Smooth muscle cell (in vitro differentiated cells): Measurements from ENCODE around the gene COA6. TPM values are rescaled to one million over a fixed set of nuclear protein-coding genes. Genes with fewer than 3 reads are reported as not detected.

Experiments
- DNase-seq: peaks from one replicate; lab custom pipeline; 2025; ENCODE audit not compliant: unreplicated experiment; lab: John Stamatoyannopoulos, UW
- H2AFZ ChIP-seq: fragments of 200-600 bp; sonication (generic); 2 replicates; pipeline ENCODE4 v1.6.0; 2016; ENCODE audit warnings: antibody characterized with exemption, low read depth, mild to moderate bottlenecking
- H3F3A ChIP-seq: fragments of 200-600 bp; sonication (generic); 2 replicates; pipeline ENCODE4 v1.6.0; 2017; ENCODE audit warnings: antibody characterized with exemption, low read depth
- H3K27ac ChIP-seq: fragments of 200-600 bp; sonication (generic); 2 replicates; pipeline ENCODE4 v1.5.1; 2016; ENCODE audit warnings: low read depth, mild to moderate bottlenecking
- H3K27me3 ChIP-seq: fragments of 200-600 bp; sonication (generic); 2 replicates; pipeline ENCODE4 v1.6.1; 2016; ENCODE audit warnings: low read depth, mild to moderate bottlenecking
- H3K36me3 ChIP-seq: fragments of 200-600 bp; sonication (generic); 2 replicates; pipeline ENCODE4 v1.5.1; 2016; ENCODE audit warnings: low read depth
- H3K4me1 ChIP-seq: fragments of 200-600 bp; sonication (generic); 2 replicates; pipeline ENCODE4 v1.5.1; 2016; ENCODE audit warnings: low read depth
- H3K4me2 ChIP-seq: fragments of 200-600 bp; sonication (generic); 2 replicates; pipeline ENCODE4 v1.6.0; 2016; ENCODE audit warnings: mild to moderate bottlenecking
- H3K4me3 ChIP-seq: fragments of 200-600 bp; sonication (generic); 2 replicates; pipeline ENCODE4 v1.5.1; 2016; ENCODE audit warnings: mild to moderate bottlenecking
- H3K79me2 ChIP-seq: fragments of 200-600 bp; sonication (generic); 2 replicates; pipeline ENCODE4 v1.6.0; 2016; ENCODE audit warnings: low read depth, mild to moderate bottlenecking
- H3K9ac ChIP-seq: fragments of 200-600 bp; sonication (generic); 2 replicates; pipeline ENCODE4 v1.6.0; 2016; ENCODE audit warnings: low read depth
- H3K9me3 ChIP-seq: fragments of 200-600 bp; sonication (generic); replicated peaks from 2 replicates; pipeline ENCODE4 v1.5.1; 2016; ENCODE audit warnings: low read depth
- H4K20me1 ChIP-seq: fragments of 200-600 bp; sonication (generic); 2 replicates; pipeline ENCODE4 v1.6.0; 2016; ENCODE audit warnings: low read depth
- CTCF ChIP-seq: fragments of 200-600 bp; sonication (generic); IDR thresholded peaks from 2 replicates; pipeline ENCODE4 v1.5.1; 2017; ENCODE audit warnings: borderline replicate concordance, mild to moderate bottlenecking, antibody characterized with exemption; ENCODE audit not compliant: insufficient read depth, poor library complexity, severe bottlenecking
- WGBS: methylation state at CpG from one replicate; pipeline ENCODE4 v1.1.7; 2016; ENCODE audit warnings: low lambda C conversion rate; 5-methylcytosine and 5-hydroxymethylcytosine counted together
- polyA plus RNA-seq: library from polyadenylated mRNA; unstranded; fragments of >200 nt; fragmentation: Nextera tagmentation; extraction: Ambion mirVana; gene quantifications from 2 replicates; pipeline ENCODE4 v1.2.1, GENCODE V29; 2016
- total RNA-seq: library from RNA; depleted of rRNA; stranded (reverse); fragments of >200 nt; gene quantifications from 2 replicates; pipeline ENCODE4 v1.2.3, GENCODE V29; 2014

The COA6 gene
- total and polyA plus RNA-seq, 2 experiments from 2014 or later: 43.5 to 56.3 TPM

- Histone ChIP-seq H3K4me3 (no peak overlapping the region), H3K9ac (no peak overlapping the region), H3K36me3 (no peaks in the 10 kb centered on the region), H2AFZ (no peak overlapping the region), H3K79me2 (no peaks in the 10 kb centered on the region), H3K4me1 (no peaks in the 10 kb centered on the region), H3K27ac (no peak overlapping the region), H3K27me3 (no peaks in the 10 kb centered on the region), H3K9me3 (no peaks in the 10 kb centered on the region), H3F3A (no peaks in the 10 kb centered on the region), H3K4me2 (no peak overlapping the region), H4K20me1 (no peaks in the 10 kb centered on the region)
- TF ChIP-seq CTCF: no peak
- 98% methylated on average over 9 of the region's 9 CpGs for WGBS
- no peak for DNase-seq
Observed at GRCh38 chr1:234413485-234413884, 40.2 kb downstream of the COA6 start.

- H4K20me1 ChIP-seq: no peaks in the 10 kb centered on the region
Observed at GRCh38 chr1:234413990-234414389, 40.7 kb downstream of the COA6 start.

GRCh38 chr1:234427950-234428646, 54.8 kb downstream of the COA6 start:
- no peak overlapping the region for H3K4me3 ChIP-seq
- 89% methylated on average over 8 of the region's 8 CpGs for WGBS

More at GRCh38 chr1:234413990-234414389, 40.7 kb downstream of the COA6 start:
- Histone ChIP-seq H3K36me3 (no peaks in the 10 kb centered on the region), H3K4me1 (no peaks in the 10 kb centered on the region), H3K79me2 (no peaks in the 10 kb centered on the region), H3K27ac (no peak overlapping the region), H2AFZ (no peak overlapping the region), H3K4me3 (no peak overlapping the region), H3K9ac (no peak overlapping the region), H3K9me3 (no peaks in the 10 kb centered on the region), H3K4me2 (no peak overlapping the region), H3F3A (no peaks in the 10 kb centered on the region), H3K27me3 (no peaks in the 10 kb centered on the region)
- DNase-seq: no peak
- TF ChIP-seq CTCF: no peak
- 89% methylated on average over 4 of the region's 4 CpGs for WGBS

More at GRCh38 chr1:234427950-234428646, 54.8 kb downstream of the COA6 start:
- H3F3A ChIP-seq: no peaks in the 10 kb centered on the region
- H3K4me1 ChIP-seq: no peaks in the 10 kb centered on the region
- H3K9ac ChIP-seq: no peak overlapping the region
- H4K20me1 ChIP-seq: no peaks in the 10 kb centered on the region
- no peak for DNase-seq
- H3K9me3 ChIP-seq: no peaks in the 10 kb centered on the region
- no peak overlapping the region for H2AFZ ChIP-seq
- H3K4me2 ChIP-seq: no peak overlapping the region
- H3K27ac ChIP-seq: no peak overlapping the region
- peaks cover 5% of the 10 kb centered on the region for H3K36me3 ChIP-seq
- TF ChIP-seq CTCF: no peak
- no peaks in the 10 kb centered on the region for H3K27me3 ChIP-seq
- no peaks in the 10 kb centered on the region for H3K79me2 ChIP-seq
